ENCODE data around the gene MTX1.
"Not testable (repeated sequence)": the region's sequence is repeated elsewhere in the genome, so short reads cannot be mapped to it uniquely, and the experiment has no call there.

The MTX1 gene

DNA sequence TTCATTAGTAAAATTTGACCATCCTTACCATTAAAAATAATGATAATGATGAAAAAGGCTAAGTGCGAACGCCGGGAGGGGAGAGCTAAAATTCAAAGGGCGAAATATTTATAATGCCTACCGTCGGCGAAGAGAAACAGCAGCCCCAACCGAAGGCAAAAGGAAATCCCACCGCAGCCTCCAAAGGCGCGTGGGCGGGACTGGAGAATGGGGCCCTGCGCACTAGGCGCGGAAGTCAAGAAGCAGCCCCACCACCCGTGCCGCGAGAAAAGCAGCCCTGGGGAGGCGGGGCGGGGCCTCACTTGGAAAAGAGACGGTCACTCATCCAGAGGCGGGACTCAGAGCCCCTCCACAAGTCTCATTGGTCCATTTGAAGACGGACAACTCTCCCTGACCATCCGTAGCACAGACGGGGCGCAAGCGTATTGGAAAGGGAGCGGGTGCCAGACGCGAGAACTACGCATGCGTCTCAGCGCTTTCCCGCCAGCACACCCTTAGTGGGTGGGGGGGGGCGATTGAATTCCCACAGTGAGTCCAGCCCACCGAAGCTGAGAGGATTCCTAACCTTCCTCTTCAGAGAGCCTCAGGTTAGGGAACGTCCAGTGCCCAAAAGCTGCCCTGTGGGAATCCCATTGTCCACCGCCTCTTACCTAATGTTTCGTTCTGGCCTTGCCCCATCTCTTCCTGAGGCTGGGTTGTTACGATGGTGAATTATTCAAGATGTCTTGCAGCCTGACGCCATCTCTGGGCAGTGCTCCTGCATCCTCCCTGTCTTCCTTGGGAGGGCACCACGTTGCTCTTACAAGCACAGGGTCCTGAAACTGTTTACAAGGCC lies 19.0 kb downstream of the MTX1 start:
- peak overlapping the region; percentile 89 for H3K27ac ChIP-seq (ENCODE audit: low read depth, low read length)
- peaks cover 33% of the 10 kb centered on the region for H3K4me1 ChIP-seq (ENCODE audit: control insufficient read depth, insufficient read depth, low read length, unreplicated experiment)
- no peaks in the 10 kb centered on the region for H3K36me3 ChIP-seq (ENCODE audit: insufficient read depth, low read length)
- H2AFZ ChIP-seq (ENCODE audit: low read length, unreplicated experiment), result peak overlapping the region; percentile 76
- peak overlapping the region; percentile 93 for H3K4me3 ChIP-seq (ENCODE audit: low read depth, low read length)
- no peaks in the 10 kb centered on the region for H3K27me3 ChIP-seq (ENCODE audit: insufficient read depth, low read length)
- peaks cover 22% of the 10 kb centered on the region for H3K79me2 ChIP-seq (ENCODE audit: control insufficient read depth, insufficient read depth, low read length, unreplicated experiment)

DNA sequence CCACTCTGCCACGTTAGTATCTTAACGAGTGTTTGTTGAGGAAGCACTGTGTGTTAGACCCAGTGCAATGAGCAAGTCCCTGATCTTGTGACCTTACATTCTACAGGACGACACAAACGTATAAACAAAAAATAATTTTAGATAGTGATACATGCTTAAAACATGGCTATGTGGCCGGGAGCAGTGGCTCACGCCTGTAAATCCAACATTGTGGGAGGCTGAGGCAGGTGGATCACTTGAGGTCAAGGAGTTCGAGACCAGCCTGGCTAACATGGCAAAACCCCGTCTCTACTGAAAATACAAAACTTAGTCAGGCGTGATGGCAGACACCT lies 19.6 kb downstream of the MTX1 start:
- Histone ChIP-seq H3K4me1 (ENCODE audit: control insufficient read depth, insufficient read depth, low read length, unreplicated experiment) (peaks cover 35% of the 10 kb centered on the region), H3K27me3 (ENCODE audit: insufficient read depth, low read length) (no peaks in the 10 kb centered on the region), H2AFZ (ENCODE audit: low read length, unreplicated experiment) (peak overlapping the region; percentile 76), H3K27ac (ENCODE audit: low read depth, low read length) (peak overlapping the region; percentile 73), H3K36me3 (ENCODE audit: insufficient read depth, low read length) (no peaks in the 10 kb centered on the region), H3K4me3 (ENCODE audit: low read depth, low read length) (peak overlapping the region; percentile 93), H3K79me2 (ENCODE audit: control insufficient read depth, insufficient read depth, low read length, unreplicated experiment) (peaks cover 22% of the 10 kb centered on the region)

DNA sequence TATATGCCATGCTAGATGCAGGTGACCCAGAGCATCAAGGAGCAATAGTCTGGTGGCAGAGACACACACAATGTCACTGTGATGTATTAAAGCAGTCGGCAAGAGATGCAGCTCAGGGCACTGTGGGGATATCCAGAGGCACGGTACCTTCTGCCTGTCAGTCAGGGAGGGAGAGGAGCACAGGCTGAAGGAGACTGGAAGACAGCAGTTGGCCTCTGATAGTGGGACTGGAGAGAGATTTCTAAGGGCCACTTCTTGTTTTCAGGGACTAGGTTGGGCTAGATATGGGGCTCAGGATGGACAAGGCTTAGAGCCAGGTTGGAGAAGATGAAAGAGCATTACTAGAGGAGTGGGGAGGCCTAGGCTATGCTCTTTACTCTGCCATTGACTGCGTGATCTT lies 22.8 kb downstream of the MTX1 start:
- not testable (repeated sequence) for H3K36me3 ChIP-seq (ENCODE audit: insufficient read depth, low read length); H3K79me2 ChIP-seq (ENCODE audit: control insufficient read depth, insufficient read depth, low read length, unreplicated experiment); H3K4me3 ChIP-seq (ENCODE audit: low read depth, low read length); H2AFZ ChIP-seq (ENCODE audit: low read length, unreplicated experiment); H3K27me3 ChIP-seq (ENCODE audit: insufficient read depth, low read length); H3K27ac ChIP-seq (ENCODE audit: low read depth, low read length); H3K4me1 ChIP-seq (ENCODE audit: control insufficient read depth, insufficient read depth, low read length, unreplicated experiment)

DNA sequence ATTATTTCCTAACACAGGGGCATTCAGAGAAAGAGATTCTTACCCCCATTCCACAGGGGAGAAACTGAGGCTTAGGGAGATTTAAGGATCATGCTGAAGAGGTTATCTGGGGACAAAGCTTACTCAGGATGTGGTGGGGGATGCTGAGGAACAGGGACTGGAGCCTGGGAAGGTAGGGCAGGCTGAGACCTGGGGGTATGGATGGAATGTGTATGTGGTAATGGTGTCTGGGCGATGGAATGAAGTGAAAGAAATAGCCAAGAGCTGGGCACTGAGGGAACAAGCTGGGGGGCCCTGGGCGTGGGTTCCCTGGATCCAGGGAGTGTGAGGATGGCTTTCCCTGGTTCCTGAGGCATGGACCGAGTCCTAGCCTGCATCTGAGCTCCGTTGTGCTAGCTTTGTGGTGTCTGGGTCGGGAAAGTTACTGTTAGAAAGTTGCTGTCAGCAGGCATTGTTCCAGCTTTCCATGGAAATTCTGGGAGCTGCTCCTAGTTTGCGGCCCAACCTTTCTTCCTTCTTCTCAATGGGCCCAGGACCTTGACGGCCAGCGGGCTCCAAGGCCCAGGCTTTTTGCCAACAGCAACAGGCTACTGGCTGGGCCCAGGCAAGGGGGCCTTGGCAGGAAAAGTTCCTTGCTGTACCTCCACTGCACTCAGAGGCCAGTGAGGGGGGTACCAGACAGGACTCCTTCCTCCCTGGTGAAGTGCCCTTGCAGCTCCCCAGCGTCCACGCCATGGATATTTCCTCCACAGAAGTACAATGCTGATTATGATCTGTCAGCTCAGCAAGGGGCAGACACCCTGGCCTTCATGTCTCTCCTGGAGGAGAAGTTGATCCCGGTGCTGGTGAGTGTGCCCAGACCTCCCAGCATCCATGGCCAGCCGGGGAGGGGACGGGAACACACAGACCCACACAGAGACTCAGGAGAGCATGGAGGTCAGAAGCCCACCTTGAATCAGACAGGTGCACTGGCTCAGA lies 23.8 kb downstream of the MTX1 start:
- not testable (repeated sequence) for H3K27ac ChIP-seq (ENCODE audit: low read depth, low read length); H3K36me3 ChIP-seq (ENCODE audit: insufficient read depth, low read length); H3K79me2 ChIP-seq (ENCODE audit: control insufficient read depth, insufficient read depth, low read length, unreplicated experiment); H3K27me3 ChIP-seq (ENCODE audit: insufficient read depth, low read length); H3K4me3 ChIP-seq (ENCODE audit: low read depth, low read length); H2AFZ ChIP-seq (ENCODE audit: low read length, unreplicated experiment)
- peaks cover 13% of the 10 kb centered on the region for H3K4me1 ChIP-seq (ENCODE audit: control insufficient read depth, insufficient read depth, low read length, unreplicated experiment)

DNA sequence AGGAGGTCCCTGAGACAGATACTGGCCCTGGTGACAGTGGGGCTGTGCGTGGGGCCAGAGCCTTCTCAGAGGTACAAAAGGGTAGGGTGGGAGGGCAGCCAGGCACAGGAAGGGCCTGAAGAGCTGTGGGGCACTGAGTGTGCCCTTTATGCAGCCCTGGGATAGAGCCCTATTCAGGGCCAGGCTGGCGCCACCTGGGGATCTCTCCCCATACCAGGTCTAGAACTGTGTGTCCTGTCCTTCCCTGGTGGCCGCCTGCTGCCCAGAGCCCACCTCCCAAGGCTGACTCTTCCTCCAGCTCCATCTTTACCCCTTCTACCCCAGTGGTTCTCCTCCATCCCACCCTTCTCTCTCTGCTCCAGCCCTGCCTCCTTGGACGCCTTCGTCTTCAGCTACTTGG lies 25.0 kb downstream of the MTX1 start:
- not testable (repeated sequence) for H3K4me3 ChIP-seq (ENCODE audit: low read depth, low read length); H3K79me2 ChIP-seq (ENCODE audit: control insufficient read depth, insufficient read depth, low read length, unreplicated experiment); H3K27me3 ChIP-seq (ENCODE audit: insufficient read depth, low read length); H3K4me1 ChIP-seq (ENCODE audit: control insufficient read depth, insufficient read depth, low read length, unreplicated experiment); H2AFZ ChIP-seq (ENCODE audit: low read length, unreplicated experiment); H3K27ac ChIP-seq (ENCODE audit: low read depth, low read length); H3K36me3 ChIP-seq (ENCODE audit: insufficient read depth, low read length)

DNA sequence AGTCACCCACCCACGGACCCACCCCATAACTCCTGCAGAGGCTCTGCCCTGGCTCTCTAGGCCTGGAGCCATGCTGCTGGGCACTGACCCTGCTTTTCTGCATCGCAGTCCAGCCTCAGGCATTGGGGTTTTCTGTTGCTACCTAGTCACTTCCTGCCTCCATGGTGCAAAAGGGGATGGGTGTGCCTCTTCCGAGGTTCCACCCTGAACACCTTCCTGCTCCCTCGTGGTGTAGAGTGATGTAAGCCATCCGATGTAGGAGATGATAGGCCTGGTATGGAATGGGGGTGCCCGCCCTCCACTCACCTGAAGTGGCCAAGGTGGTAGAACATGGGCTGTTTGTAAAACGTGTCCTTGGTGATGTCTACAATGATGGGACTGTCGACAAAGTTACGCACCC lies 26.9 kb downstream of the MTX1 start:
- H2AFZ ChIP-seq (ENCODE audit: low read length, unreplicated experiment); H3K27ac ChIP-seq (ENCODE audit: low read depth, low read length); H3K27me3 ChIP-seq (ENCODE audit: insufficient read depth, low read length); H3K79me2 ChIP-seq (ENCODE audit: control insufficient read depth, insufficient read depth, low read length, unreplicated experiment); H3K4me1 ChIP-seq (ENCODE audit: control insufficient read depth, insufficient read depth, low read length, unreplicated experiment); H3K4me3 ChIP-seq (ENCODE audit: low read depth, low read length); H3K36me3 ChIP-seq (ENCODE audit: insufficient read depth, low read length): not testable (repeated sequence)

DNA sequence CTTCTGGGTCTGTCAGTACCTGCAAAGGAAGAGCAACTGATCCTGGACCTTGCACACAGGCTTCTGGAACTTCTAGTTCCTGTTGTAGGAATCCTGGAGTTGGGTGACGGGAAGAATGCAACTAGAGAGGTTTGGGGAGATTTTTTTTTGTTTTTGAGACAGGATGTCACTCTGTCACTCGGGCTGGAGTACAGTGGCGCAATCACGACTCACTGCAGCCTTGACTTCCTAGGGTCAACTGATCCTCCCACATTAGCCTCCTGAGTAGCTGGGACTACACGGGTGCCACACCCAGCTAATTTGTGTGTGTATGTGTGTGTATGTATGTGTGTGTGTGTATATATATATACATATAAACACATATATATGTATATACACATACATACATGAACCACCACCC lies 28.0 kb downstream of the MTX1 start:
- Histone ChIP-seq H3K4me3 (ENCODE audit: low read depth, low read length) (no peak overlapping the region), H3K36me3 (ENCODE audit: insufficient read depth, low read length) (no peaks in the 10 kb centered on the region), H3K79me2 (ENCODE audit: control insufficient read depth, insufficient read depth, low read length, unreplicated experiment) (no peaks in the 10 kb centered on the region), H3K4me1 (ENCODE audit: control insufficient read depth, insufficient read depth, low read length, unreplicated experiment) (peaks cover 11% of the 10 kb centered on the region), H2AFZ (ENCODE audit: low read length, unreplicated experiment) (no peak overlapping the region), H3K27me3 (ENCODE audit: insufficient read depth, low read length) (no peaks in the 10 kb centered on the region), H3K27ac (ENCODE audit: low read depth, low read length) (no peak overlapping the region)

DNA sequence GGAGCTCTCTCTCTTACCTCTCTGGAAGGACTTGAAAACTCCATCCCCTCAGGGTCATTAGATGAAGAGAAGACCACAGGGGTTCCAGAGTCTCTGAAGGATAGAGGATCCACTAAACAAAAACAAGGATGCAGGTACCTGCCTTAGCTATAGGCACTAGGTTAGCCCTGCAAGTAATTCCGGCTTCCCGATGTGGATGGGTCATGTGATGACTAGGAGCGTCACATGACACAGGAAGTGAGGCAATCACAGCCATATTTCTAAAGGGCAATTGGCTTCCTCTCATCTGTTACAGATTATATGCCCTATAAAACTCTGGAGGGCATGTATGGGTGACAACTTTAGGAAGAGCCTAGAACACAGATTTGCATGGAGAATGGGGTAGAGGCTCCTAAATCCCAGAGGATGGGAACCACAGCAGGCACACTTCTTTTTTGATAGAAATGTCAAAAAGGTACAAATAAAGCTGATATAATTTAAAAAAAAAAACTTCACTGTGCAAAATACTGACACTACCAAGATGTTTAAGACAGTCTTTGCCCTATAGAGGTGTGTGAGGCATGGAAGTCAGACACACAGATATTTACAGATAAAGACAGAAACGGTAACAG lies 32.7 kb downstream of the MTX1 start:
- H3K27me3 ChIP-seq (ENCODE audit: insufficient read depth, low read length), result no peaks in the 10 kb centered on the region
- no peak overlapping the region for H3K27ac ChIP-seq (ENCODE audit: low read depth, low read length)
- H3K79me2 ChIP-seq (ENCODE audit: control insufficient read depth, insufficient read depth, low read length, unreplicated experiment), result peaks cover 15% of the 10 kb centered on the region
- H3K36me3 ChIP-seq (ENCODE audit: insufficient read depth, low read length), result no peaks in the 10 kb centered on the region
- H3K4me3 ChIP-seq (ENCODE audit: low read depth, low read length), result peak overlapping the region; percentile 78
- peak overlapping the region; percentile 57 for H2AFZ ChIP-seq (ENCODE audit: low read length, unreplicated experiment)
- H3K4me1 ChIP-seq (ENCODE audit: control insufficient read depth, insufficient read depth, low read length, unreplicated experiment), result peaks cover 25% of the 10 kb centered on the region

DNA sequence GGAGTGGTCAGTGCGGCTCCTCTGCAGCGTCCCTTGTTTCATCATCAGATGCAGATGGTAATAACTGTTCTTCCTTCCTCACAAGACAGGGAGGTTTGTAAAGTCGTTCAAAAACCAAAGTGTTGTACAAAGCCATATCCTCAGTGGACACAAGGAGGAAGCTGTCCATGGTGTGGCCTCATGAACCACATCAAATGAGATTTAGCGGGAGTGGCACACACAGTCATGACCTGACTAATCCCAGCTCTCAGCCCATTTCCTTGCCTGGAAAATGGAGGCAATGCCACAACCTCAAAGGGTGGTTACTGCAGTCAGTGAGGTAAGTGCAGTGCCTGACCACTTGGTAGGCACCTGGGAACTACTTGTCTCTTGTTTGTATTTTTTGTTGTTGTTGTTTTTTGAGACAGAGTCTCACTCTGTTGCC lies 33.4 kb downstream of the MTX1 start:
- Histone ChIP-seq H3K4me1 (ENCODE audit: control insufficient read depth, insufficient read depth, low read length, unreplicated experiment) (peaks cover 24% of the 10 kb centered on the region), H2AFZ (ENCODE audit: low read length, unreplicated experiment) (no peak overlapping the region), H3K27me3 (ENCODE audit: insufficient read depth, low read length) (no peaks in the 10 kb centered on the region), H3K27ac (ENCODE audit: low read depth, low read length) (no peak overlapping the region), H3K36me3 (ENCODE audit: insufficient read depth, low read length) (no peaks in the 10 kb centered on the region), H3K79me2 (ENCODE audit: control insufficient read depth, insufficient read depth, low read length, unreplicated experiment) (peaks cover 15% of the 10 kb centered on the region), H3K4me3 (ENCODE audit: low read depth, low read length) (no peak overlapping the region)

DNA sequence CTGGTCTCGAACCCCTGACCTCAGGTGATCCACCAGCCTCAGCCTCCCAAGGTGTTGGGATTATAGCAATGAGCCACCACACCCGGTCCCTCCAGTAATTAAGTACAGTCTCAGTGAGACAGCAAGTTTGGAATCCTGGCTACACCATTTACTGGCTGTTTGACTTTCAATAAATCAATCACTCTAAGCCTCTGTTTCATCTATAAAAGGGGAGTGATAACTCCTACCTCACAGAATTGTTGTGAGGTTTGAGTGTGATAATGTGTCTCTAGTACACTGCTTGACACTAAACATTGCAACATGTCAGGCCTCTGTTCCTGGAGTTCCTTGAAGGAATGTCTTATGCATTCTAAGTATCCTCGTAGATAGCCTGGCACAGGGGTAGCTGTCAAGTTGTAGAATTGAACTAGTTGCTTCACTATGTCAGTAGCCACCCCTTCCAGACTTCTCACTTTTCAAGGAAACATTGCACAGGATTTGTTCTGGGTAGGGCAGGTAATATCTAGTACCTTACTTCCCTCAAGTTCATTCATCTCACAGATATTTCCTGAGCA lies 34.4 kb downstream of the MTX1 start:
- no peaks in the 10 kb centered on the region for H3K27me3 ChIP-seq (ENCODE audit: insufficient read depth, low read length)
- no peak overlapping the region for H3K27ac ChIP-seq (ENCODE audit: low read depth, low read length)
- H3K79me2 ChIP-seq (ENCODE audit: control insufficient read depth, insufficient read depth, low read length, unreplicated experiment), result peaks cover 15% of the 10 kb centered on the region
- no peak overlapping the region for H2AFZ ChIP-seq (ENCODE audit: low read length, unreplicated experiment)
- peak overlapping the region; percentile 72 for H3K4me3 ChIP-seq (ENCODE audit: low read depth, low read length)
- H3K36me3 ChIP-seq (ENCODE audit: insufficient read depth, low read length), result no peaks in the 10 kb centered on the region
- peaks cover 21% of the 10 kb centered on the region for H3K4me1 ChIP-seq (ENCODE audit: control insufficient read depth, insufficient read depth, low read length, unreplicated experiment)

All from ACC112 (cell line).